HG03280 (cell line): Measurements from ENCODE around the gene ALG2.
"Not testable (repeated sequence)": the region's sequence is repeated elsewhere in the genome, so short reads cannot be mapped to it uniquely, and the experiment has no call there.

Source experiments
- ATAC-seq: cut with Tn5 transposase; IDR thresholded peaks from one replicate; pipeline ENCODE4 v1.9.1; 2021; ENCODE audit warnings: mild to moderate bottlenecking, moderate library complexity; ENCODE audit not compliant: unreplicated experiment

Gene ALG2

DNA sequence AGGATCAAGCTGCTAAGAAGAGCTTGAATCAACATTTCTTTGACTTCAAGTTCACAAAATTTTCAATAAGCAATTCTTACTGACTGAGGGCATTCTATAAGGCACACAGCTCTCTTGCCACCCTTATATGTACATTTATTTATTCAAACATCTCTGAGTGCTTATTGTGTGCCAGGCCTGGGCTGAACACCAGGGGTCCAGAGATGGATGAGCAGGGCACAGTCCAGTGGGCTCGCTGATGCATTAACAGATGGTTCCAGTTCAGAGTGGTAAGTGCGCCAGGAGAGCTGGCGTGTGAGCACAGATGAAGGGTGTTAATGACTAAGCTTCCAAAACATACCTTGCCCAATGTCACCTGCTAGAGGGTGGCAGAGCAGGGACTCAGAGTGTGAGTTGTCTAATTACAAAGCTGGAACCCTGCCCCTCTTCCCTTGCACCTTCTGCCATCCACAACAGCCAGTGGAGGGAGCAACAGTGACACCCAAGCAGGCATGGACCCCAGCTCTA, 24.6 kb downstream of the ALG2 start:
- ATAC-seq = no peak

DNA sequence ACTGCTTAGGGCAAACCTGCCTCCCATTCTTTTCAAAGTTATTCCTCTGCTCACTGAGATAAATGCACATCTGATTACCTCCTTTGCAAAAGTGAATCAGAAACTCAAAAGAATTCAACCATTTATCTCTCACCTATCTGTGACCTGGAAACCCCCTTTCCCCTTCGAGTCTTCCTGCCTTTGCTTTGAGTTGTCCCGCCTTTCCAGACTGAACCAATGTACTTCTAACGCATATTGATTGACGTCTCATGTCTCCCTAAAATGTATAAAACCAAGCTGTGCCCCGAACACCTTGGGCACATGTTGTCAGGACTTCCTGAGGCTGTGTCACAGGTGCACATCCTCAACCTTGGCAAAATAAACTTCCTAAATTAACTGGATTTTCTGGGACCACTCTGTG, 25.3 kb downstream of the ALG2 start:
- not testable (repeated sequence) for ATAC-seq

DNA sequence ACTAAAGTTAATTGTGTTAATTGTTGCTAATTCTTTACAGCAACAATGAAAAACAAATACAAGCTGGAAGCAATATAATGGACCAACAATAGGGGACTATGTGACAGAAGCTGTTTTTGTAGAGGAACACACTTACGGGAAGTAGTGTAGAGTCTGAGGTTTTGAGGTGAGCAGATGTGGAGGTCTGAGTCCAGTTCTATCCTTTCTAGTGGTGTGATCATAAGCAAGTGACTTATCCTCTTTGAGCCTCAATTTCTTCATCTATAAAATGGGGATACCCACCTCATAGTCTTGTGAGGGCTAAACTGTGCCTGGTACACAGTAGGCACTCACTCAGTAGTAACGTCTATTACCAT, 28.3 kb downstream of the ALG2 start:
- no peak for ATAC-seq

DNA sequence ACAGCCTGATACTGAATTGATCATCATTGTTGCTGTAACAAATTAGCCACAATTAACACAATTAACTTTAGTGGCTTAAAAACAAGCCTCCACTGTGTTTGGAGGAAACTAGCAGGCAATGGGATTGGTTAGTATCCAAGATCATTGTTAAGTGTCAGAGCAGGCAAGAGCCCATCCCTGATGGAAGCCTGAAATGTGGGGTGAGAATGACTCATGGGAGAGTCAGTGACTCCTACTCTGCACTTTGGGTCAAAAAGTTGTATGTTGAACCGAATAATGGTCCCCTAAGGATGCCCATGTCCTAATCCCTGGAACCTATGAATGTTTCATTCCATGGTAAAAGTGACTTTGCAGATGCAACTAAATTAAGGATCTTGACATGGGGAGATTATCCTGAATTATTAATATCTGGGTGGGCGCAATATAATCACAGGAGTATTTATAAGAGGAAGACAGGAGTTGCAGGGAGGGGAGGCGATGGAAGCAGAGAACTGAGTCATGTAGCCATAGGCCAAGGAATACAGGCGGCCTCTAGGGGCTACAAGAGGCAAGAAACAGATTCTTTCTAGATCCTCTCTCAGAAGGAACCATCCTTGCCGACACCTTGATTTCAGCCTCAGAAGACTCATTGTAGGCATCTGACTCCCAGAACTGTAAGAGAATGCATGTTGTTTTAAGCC, 28.8 kb downstream of the ALG2 start:
- no peak for ATAC-seq

DNA sequence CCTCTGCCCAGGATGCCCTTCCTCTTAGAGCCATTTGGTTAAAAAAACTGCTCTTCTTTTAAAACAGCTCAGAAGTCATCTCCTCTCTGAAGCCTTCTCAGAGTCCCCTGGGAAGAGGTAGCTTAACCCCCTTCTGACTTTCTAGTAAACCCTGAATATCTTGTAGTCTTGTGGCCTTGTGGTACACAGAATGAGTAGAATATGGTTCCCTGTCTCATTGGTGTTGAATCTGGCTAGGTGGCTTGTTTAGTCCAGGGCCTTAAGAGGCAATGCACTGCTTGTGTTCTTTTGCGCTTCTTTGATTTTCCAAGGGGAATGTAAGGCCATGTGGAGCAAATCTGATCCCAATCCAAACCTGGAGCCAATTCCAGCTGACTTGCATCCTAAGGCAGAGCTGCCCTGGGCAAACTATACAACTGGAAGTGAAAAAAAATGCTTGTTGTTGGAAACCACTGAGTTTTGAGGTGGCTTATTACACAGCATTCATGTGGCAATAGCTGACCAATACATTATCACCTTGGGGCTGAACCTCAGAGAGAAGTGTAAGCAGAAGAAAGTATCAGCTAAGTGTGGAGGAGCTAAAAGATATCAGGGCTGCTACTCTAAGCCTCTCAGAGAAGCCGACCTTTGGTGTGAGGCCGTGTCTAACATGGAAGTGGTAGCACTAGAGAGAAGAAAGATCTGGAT, 31.0 kb downstream of the ALG2 start:
- no peak for ATAC-seq

DNA sequence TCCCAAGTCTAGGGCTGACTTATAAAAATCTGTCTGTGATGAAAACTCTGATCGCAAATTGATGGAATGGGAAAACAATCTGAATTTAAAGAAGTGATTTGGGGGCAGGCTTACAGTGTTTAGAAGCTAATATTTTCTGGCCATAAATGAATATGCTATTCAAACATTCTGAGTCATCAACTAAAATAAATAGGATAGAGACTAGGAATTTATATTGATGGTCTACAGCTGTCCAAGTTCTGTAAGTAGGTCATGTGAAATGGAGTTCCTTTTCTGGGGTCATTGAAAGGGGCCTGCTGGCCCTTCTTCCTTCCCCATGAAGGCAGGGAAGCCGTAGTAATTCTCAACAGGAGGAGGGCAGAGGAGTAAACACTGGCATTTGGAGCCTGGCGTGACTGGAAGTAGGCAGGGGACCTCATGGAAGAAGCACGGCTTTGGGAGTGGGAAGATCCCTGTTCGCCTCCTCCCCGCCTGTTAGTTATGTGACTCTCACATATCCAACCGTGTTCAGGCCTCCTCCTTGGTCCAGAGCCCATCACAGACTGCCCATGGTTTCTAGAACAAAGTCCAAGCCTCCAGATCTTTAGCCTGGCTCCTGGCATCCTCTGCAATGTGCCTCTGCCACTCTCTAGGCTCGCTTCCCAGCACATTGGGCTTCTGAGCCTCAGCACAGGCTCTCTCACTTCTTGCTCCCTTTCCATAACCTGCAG, 31.7 kb downstream of the ALG2 start:
- no peak for ATAC-seq

DNA sequence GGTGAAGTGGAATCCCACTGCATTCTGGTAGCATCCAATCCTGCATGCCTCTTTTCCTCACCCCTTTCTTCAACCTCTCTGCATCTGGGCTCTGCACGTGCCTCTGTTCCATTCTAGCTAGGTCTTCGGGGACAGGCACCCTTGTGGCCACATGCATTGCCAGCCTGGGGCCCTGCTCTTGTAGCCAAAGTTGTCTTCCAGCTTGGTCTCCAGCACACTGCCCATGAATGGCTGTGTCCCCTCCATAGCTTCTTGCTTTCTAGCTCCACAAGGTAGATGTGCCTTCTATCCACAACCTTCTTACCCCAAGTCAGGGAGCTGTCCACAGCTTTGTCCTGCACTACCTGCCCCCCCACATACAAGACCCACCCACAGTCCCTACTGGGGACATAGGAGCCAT, 32.6 kb downstream of the ALG2 start:
- ATAC-seq = no peak

DNA sequence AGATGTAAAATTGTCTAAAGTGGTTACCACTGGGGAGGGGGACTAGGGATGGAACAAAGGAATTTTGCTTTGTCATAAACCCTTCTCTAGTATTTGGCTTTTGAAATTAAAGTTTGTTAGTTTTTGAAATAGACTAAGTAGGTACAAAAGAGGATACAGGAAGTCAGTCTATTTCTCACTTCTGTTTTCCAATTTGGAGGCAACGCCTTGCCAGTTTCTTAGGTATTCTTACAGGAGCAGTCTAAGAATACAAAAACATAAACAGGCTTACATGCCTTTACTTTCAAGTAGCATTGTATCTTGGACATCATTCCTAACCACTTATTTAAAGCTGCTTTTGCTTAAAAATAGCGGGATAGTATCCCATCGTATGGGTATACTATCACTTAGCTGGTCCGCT, 34.4 kb downstream of the ALG2 start:
- ATAC-seq = no peak

DNA sequence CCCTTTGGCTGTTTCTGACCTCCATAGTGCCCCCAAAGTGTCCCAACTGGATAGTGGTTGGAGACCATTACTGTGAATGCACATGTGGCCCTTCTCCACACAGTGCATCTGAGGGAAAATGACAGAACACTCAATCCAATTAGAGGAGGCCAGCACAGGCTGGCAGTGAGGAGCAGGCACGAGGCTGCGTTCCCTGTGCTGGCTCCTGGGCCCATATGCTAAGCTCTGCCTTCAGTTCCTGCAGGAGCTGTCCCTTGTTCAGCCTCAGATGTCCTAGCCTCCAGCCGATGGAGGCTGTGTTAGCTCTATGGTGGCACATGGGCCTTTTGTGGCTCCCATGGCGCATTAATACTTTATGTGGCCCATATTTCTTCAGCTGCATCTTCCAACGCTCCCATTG, 35.8 kb downstream of the ALG2 start:
- no peak for ATAC-seq

DNA sequence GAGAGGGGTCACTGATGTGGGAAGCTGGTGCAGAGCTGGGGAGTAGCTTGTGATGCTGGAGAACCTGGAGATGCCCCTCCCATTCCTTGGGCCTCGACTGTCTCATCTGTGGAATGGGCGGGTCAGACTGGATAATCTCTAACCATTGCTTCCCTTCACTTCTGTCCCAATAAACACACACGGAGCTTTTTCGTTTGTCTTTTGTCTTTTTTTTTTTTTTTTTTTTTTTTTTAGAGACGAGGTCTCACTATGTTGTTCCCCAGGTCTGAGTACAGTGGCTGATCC, 36.5 kb downstream of the ALG2 start:
- ATAC-seq = no peak

DNA sequence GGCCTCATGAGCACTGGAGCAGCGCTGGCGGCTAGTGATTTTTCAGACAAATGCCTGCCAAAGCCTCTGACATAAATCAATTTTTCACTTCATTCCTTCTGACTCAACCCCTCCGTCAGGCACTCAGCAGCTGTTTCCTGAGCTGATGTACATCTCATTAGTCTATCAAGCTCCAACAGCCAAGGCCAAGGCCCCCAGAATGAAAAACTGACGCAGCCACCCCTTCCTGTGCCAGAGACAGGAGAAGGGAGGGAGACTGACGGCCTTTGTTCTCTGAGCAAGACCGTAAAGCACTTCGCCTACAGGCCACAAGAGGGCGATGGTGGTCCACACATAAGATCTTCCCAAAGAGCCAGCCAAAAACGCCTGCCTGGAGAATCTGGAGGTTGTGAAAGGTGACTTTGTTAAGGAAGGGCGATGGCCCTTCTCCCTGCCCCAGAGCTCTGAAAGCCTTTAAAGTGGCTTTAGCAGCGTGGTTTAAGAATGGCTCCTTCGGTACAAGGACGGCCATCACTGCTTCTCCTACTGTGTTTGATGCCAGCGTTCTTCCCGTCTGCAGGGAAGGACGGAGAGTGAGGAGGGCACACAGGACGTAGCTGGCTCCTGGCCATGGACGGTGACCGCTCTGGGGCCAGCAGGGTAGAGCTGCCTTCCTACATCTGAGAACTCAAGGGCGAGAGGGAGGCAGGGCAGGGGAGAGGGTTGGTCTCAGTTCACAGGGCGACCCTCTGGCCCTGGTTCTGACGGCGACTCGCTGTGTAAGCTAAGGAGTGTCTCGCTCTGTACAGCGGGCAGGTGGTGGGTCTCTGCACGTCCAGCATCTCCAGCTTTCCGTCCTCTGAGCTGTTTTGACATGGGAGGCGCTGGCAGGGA, 37.0 kb downstream of the ALG2 start:
- ATAC-seq = peak; percentile 42

DNA sequence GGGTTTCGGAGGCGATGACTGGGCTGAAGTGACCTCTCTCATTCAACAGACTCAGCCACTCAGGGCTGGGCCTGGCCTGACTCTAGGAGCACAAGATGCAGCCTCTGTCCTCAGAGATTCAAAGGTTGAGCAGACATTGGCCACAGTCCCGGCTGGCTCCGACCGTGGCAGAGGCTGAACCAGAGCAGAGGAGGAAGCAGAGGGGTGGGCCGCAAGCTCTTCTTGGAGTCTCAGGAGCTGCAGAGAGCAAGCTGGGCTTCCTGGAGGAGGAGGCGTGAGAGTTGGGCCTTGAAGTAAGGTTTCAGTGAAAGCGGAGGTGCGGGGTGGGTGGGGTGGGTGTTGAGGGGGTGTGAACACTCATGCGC, 37.6 kb downstream of the ALG2 start:
- ATAC-seq = no peak

DNA sequence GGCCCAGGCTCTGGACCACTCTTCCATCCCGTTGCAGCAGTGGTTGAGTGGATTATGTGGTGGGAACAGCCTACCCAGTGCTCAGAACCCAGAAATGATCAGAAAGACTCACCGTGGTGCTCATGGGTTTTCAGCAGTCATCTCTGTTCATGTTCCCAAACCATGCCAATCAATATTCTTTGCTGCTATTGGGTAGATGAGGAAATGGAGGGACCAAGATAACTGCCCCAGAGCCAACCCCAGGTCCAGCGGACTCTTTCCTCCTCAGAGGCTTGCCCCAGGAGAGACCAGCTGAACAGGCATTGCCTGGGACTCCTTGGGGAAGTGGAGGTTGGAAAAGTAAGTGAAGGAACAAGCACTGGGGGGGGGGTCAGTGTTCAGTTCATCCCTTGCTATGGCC, 38.1 kb downstream of the ALG2 start:
- ATAC-seq = no peak

DNA sequence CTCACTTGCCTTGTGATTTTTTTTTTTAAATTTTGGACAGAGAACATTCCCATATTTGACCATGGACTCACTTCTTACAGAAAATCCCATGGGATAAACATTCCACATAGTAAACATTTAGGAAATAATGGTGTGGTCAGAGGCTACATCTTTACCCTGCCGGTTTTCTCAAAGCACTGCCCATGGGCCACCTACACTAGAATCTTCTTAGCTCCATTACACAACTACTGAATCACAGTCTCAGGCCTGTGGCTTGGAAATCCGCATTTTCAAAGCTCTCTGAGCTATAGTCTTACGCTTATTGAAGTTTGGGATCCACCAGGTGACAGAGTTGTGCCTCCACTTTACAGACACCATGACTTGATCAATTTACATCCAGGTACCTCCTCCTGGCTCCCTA, 39.4 kb downstream of the ALG2 start:
- no peak for ATAC-seq

DNA sequence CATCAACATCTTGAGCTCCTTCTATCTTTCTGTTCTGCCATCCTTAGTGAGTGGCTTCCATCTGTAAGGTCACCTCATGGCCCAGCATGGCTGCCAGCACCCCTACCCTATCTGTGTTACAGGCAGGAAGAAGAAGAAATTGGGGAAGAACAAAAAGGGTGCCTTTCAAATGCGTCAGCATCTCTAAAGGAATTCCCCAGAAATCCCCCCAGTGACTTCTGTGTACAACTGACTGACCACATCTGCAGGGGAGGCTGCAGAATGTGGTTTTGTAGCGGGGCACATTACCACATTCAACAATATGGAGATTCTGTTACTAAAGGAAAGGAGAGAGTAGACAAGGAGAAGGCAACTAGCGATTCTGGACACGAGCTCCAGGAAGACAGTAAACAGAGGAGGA, 40.1 kb downstream of the ALG2 start:
- no peak for ATAC-seq

DNA sequence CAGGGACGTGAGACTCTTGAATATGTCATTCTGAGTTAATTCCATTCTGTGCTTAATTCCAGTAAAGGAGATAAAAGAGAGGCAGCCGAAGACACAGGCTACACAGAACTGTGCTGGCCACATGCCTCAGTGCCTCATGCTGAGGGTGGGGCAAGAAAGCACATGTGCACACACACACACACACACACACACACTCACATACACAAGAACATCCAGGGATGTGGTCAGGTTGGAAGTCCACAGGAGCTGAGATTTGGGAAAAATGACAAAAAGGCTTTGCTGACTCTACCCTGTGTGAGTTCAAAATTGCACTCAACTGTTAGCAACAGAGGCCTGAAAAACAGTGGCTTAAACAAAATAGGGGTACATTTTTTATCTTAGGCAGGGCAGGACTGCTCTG, 40.5 kb downstream of the ALG2 start:
- no peak for ATAC-seq

DNA sequence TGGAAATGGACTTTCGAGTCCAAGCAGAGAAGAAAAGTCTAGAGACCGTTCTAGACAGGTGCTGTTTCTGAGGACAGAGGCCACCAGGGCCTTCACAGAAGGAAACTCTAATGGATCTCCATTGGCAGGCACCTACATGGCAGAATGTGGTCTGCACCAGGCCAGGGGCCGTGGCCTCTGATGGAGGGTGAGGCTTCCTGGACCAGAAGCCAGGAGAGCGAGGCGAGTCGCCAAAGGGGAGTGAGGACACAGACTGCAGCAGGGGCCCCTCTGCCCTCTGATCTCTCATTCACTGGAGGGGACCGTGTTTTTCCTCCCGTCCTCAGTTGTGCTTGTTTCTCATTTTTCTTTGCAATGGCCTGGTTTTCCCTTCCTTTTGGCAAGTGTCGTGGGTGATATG, 41.1 kb downstream of the ALG2 start:
- no peak for ATAC-seq

DNA sequence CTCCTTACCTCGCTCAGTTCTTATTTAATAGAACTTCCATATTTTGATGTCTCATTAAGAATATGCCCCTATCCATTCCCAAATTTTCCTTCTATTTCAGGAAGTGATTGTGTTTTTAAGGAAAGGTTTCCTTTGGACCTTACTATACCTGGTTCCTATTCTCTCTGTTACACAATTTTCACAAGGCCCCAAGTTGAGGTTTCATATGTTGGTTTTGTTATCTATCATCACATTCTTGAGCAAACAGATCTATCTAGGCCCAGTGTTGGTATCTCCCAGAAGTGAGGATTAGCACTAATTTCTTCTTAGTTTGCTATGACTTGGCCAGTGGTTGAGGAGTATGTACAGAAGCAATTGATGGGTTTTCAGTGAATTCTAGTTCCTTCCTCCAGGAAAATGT, 41.5 kb downstream of the ALG2 start:
- no peak for ATAC-seq

DNA sequence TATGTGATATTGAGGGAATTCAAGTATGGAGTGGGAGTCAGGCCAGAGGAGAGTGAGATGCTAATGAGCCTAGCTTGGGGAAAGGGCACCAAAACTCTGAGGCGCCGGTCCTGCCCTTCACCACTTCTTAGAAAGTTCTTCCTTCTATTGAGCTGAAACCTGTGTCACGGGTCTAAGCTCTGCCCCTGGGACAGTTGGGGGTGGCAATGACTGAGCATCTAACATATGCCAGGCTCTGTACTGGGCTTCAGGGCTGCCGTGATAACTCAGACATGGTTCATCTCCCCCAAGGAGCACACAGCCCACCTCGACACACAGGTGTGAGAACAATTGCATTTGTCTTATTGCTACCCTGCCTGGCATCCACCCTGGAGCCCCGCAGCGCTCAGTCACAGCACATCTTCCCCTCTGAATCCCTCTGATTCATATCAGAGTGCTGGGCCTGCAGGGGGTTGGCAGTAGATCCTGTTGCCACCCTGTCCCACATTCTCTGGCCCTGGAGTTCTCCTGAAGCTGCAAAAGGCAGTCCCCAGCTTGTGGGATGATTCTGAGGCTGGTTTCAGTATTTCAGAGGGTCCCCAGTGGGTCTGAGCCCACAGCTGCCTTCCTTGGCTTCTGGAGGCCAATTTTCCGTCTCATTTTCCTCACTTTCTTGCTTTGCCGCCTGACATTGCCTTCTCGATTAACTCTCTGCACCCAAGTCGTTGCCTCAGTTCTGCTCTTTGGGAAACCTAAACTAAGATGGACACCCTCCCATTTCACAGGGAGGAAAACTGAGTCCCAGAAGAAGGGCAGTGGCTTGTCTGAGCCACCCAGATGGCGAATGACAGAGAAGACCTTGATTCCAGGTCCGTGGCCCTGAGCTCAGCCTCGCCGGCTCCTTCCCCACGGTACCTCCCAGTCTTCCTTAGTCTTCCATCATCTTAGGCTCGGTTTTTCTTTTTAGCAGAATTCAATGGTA, 42.5 kb downstream of the ALG2 start:
- ATAC-seq = no peak

DNA sequence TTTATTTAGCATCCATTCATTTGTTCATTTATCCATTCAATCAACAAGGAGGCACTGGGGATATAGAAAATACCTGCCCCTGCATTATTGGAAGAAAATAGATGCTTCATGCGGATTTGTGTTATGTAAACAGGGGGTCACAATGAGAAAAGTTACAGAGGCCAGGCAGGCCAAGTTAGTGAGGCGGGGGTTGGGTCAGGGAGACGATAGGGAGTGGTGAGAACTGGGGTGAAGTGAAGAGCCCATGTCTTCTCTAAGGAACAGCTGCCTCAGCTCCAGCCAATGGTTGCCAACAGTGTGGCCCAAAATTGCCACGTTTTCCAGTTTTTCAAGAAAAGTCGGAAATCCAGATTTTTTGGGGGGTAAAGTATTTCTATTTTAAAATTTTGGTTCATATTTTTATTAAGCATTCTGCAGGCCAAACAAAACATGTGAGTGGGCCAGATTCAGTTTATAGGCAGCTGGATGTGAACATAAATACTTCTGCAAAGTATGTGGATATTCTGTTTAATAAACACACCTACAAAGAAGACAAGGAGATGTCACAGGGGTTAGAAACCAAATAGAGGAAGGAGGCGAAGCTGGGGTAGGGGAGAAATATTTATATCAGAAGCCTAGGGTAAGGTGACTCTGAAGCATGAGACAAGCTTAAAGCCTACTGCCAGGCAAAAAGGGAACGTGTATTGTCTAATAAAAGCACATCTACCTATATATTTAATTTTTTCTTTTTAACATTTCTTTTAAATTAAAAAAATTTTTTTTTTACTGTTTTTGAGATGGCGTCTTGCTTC, 44.0 kb downstream of the ALG2 start:
- ATAC-seq = no peak
